Right lung (tissue), 5 donors: ENCODE measurements around the gene ALOX5. TPM values are rescaled to one million over a fixed set of nuclear protein-coding genes. Genes with fewer than 3 reads are reported as not detected.
A peak's percentile ranks its signal among the peaks of the same experiment; 100 is the strongest.
"Not testable (repeated sequence)": the region's sequence is repeated elsewhere in the genome, so short reads cannot be mapped to it uniquely, and the experiment has no call there.

ENCODE experiments used
- DNase-seq, 2 donors: peaks; one replicate each; pipeline ENCODE4 v3.0.0-alpha.2; 2013
- polyA plus RNA-seq, 5 donors: library from polyadenylated mRNA; unstranded; fragments of 120-200 nt; gene quantifications; one replicate each; pipeline versions ENCODE4 v1.2.1 to v1.2.3, GENCODE V29; 2013; ENCODE audit warnings: inconsistent platforms in 1 of 5, low replicate concordance in 1 of 5; ENCODE audit not compliant: insufficient read length in 5 of 5, insufficient read depth in 1 of 5

Gene ALOX5
- polyA plus RNA-seq, 5 donors, result 0.95 to 2.1 (median 1.6) TPM

DNA sequence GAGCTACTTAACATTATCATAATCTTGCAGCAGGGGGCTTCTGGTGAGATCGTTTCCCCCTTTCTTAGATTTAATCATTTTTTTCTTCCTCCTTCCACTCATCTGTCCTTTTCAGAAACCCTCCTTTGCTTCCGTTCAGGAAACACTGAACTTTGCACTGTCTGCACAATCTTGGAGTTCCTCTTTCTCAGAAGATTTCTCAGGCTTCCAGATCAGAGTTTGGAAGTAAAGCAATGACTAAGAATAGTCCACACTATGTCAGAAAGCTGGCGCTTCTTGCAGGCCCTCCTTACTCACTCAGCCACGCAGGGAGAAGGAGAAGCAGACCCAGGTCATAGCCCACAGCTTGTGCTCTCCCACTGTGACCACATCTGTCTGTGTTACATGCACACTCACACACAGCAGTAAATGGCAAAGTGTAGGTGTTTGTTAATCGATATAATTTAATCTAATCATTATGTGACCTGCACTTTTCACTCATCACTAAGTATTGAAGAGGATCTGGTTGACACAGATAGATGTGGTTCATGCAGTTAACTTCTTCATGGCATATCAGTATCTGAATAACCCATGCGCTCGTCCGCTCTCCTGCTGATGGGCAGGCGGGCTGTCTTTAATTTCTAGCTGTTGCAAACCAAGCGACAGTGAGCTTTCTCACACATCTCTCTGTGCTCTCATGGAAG, 30.2 kb downstream of the ALOX5 start:
- DNase-seq, result no peak

- no peak for DNase-seq
Observed at GRCh38 chr10:45404770-45405120, 30.7 kb downstream of the ALOX5 start.

- no peak for DNase-seq
Observed at GRCh38 chr10:45407542-45407941, 33.5 kb downstream of the ALOX5 start.

- DNase-seq, result no peak
Observed at GRCh38 chr10:45408421-45409319, 34.7 kb downstream of the ALOX5 start.

DNA sequence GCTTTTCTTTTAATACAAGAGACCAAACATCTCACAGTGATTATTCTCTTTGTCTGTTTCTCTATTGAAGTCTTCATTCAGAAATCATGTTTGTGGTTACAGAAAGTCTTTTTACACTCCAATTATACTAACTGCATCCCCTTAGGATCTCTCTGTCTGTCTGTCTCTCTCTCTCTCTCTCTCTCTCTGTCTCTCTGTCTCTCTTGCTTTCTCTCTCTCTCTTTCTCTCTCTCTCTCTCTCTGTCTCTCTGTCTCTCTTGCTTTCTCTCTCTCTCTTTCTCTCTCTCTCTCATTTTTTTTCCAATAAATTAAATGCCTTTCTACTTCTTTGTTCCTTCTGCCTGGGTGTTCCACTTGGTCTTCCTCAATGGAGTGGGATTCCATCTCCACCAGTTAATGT, 35.3 kb downstream of the ALOX5 start:
- not testable (repeated sequence) for DNase-seq

- no peak for DNase-seq
Observed at GRCh38 chr10:45409782-45410181, 35.8 kb downstream of the ALOX5 start.

DNA sequence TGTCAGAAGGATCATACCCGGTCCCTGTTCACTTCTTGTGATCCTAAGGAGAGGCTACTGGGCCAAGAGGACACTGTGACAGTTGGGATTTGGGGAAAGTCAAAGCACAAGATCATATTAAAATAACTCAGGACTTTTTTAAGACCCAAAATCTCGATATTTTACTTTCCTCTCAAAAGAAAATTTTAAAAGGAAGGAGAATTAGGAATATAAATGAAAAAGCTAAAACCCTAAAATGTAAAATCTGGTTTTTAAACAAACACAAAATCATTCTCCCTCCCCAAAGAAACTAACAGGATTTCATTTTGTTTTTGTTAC, 36.4 kb downstream of the ALOX5 start:
- DNase-seq, result no peak

DNA sequence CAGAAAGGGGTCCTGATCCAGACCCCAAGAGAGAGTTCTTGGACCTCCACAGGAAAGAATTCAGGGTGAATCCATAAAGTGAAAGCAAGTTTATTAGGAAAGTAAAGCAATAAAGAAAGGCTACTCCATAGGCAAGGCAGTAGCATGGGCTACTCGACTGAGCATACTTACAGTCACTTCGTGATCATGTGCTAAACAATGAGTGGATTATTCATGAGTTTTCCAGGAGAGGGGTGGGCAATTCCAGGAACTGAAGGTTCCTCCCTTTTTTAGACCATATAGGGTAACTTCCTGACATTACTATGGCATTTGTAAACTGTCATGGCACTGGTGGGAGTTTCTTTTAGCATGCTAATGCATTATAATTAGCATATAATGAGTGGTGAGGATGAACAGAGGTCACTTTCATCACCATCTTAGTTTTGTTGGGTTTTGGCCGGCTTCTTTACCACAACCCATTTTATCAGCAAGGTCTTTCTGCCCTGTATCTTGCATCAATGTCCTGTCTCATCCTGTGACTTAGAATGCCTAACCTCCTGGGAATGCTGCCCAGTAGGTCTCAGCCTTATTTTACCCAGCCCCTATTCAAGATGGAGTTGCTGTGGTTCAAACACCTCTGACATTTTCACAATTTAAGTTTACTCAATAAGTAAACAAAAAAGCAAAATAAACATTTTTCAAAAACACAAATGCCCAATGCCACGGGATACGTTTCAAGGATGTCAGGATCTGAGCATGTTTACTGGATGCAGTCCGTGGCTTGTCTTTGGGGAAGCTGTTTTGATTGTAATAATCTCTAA, 37.0 kb downstream of the ALOX5 start:
- no peak for DNase-seq

DNA sequence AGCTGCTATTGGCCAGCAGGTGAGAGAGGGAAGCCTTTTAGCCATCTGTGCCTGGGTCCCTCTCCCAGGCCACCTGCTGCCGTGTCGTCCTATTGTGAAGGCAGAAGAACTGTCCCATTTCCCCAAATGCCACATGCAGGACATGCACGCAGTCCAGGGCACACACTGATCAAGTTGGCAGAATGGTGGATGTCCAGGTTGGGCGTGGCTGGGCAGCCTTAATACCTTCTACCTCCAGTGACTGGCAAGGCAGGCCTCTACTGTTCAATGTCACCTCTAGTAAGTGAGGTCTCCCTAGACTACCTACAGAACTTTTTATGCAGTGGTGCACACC, 37.6 kb downstream of the ALOX5 start:
- DNase-seq, result no peak

- not testable (repeated sequence) for DNase-seq
Observed at GRCh38 chr10:45415062-45415461, 41.0 kb downstream of the ALOX5 start.

GRCh38 chr10:45416603-45417002, 42.6 kb downstream of the ALOX5 start:
- DNase-seq, result no peak

- DNase-seq, result no peak
Observed at GRCh38 chr10:45417746-45418145, 43.7 kb downstream of the ALOX5 start.

DNA sequence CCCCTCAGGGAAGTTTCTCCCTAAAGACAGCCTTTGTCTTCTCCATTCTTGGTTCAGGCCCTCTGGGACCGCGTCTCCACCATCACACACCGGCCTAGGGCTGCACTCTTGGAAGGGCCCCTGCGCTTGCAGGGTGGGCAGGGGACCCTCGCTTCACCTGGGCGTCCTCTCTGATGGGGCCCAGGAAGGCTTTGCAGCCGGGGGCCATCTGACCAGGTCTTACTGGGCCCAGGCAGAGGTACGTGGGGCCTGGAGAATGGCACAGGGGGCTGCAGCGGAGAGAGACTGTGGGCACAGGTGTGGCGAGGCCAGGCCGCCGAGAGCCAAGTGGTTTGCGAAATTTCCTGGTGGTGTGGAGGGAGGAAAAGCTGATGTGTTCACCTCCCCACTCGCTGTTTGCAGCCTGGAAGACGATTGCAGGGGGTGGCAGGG, 44.4 kb downstream of the ALOX5 start:
- no peak for DNase-seq

GRCh38 chr10:45418849-45419675, 45.0 kb downstream of the ALOX5 start:
- DNase-seq, result peak; percentile 53 to 61

GRCh38 chr10:45419676-45420025, 45.6 kb downstream of the ALOX5 start:
- peak in 1 of 2 donors; percentile 14 for DNase-seq

DNA sequence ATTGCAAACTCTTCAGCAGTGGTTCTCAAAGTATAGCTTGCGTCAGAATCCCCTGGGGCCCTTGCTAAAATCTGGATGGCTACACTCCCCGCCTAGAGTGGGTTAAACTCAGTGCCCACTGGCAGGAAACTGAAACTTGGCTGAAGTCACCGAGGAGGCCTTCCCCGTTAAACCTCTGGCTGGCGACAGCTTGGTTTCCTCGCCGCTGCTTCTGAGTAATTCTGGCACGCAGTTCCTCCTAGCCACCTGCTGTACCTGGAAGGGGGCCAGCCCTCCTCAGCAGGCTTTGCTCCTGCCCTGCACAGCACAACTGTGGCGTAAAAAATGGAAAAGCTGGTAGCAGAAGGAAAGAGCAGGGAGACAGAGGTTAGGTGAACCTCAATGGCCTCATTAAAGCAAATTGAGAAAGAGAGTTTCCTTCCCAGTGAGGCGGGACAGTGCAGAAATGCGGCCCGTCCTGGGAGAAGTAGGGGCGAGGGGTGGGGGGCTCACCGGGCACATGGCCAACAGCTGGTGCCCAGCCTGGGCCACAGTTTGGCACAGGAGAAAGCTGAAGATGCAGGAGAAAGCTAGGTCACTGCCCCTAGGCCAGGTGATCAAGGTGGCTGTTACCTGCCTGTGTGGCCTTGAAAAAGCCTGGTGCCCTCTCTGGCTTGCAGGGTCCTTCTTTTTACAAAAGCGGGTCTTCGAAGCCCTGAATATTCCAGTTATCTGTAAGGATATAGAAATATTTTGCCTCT, 46.6 kb downstream of the ALOX5 start:
- peak; percentile 51 to 57 for DNase-seq

GRCh38 chr10:45421221-45422097, 47.4 kb downstream of the ALOX5 start:
- no peak for DNase-seq

GRCh38 chr10:45422207-45422865, 48.3 kb downstream of the ALOX5 start:
- no peak for DNase-seq

GRCh38 chr10:45422866-45423659, 49.0 kb downstream of the ALOX5 start:
- no peak for DNase-seq
